K562 (cell line): ENCODE results near the gene CAPN2. TPM values are rescaled to one million over a fixed set of nuclear protein-coding genes. Genes with fewer than 3 reads are reported as not detected.

Source experiments
- ARNT ChIP-seq, 2 experiments: fragments of 450-650 bp; IDR thresholded peaks; 2 replicates each; pipeline ENCODE4 v1.6.1; 2016; ENCODE audit warnings: mild to moderate bottlenecking in 1 of 2
- BACH1 ChIP-seq: fragments of 200-800 bp; sonication (Bioruptor generic); IDR thresholded peaks from 2 replicates; pipeline ENCODE4 v1.6.1; 2016; ENCODE audit warnings: missing genetic modification characterization, missing compliant biosample characterization
- CBX5 ChIP-seq: IDR thresholded peaks from 2 replicates; pipeline ENCODE4 v1.6.1; 2014; ENCODE audit warnings: low read depth, borderline replicate concordance
- ETV1 ChIP-seq: fragments of 450-650 bp; conservative IDR thresholded peaks from 2 replicates; pipeline ENCODE4 v1.6.1; 2016; ENCODE audit warnings: missing genetic modification characterization, control low read depth, low read depth, missing compliant biosample characterization
- GATAD2A ChIP-seq: fragments of 450-650 bp; IDR thresholded peaks from 2 replicates; pipeline ENCODE4 v1.6.1; 2017
- GTF2A2 ChIP-seq: IDR thresholded peaks from 2 replicates; pipeline ENCODE4 v1.6.1; 2016; ENCODE audit warnings: mild to moderate bottlenecking, missing genetic modification characterization, missing compliant biosample characterization
- HCFC1 ChIP-seq: IDR thresholded peaks from 2 replicates; pipeline ENCODE4 v1.6.1; 2012; ENCODE audit warnings: low read depth, low read length, improper control_type of control experiment
- HOXB6 ChIP-seq: fragments of 250-450 bp; sonication (Bioruptor Pico); IDR thresholded peaks from 2 replicates; pipeline ENCODE4 v1.5.1; 2022; ENCODE audit warnings: mild to moderate bottlenecking, borderline replicate concordance
- IFI16 ChIP-seq: fragments of 250-450 bp; sonication (Bioruptor Pico); IDR thresholded peaks from 2 replicates; pipeline ENCODE4 v2.1.2; 2022; ENCODE audit warnings: mild to moderate bottlenecking, inconsistent platforms
- JUNB ChIP-seq: fragments of 450-650 bp; formaldehyde crosslinking; conservative IDR thresholded peaks from 2 replicates; pipeline ENCODE4 v1.4.0; 2020; ENCODE audit warnings: mild to moderate bottlenecking
- MAZ ChIP-seq, 2 experiments: fragments of 450-650 bp in 1 of 2; sonication (generic) in 1 of 2; formaldehyde crosslinking; IDR thresholded peaks in 1 of 2; conservative IDR thresholded peaks in 1 of 2; 2 replicates each; pipeline versions ENCODE4 v1.4.0 to v1.5.0; 2020; ENCODE audit warnings: mild to moderate bottlenecking in 1 of 2, missing genetic modification reagents in 1 of 2
- MED1 ChIP-seq: sonication (generic); formaldehyde crosslinking; IDR thresholded peaks from 2 replicates; pipeline ENCODE4 v1.8.1; 2023; ENCODE audit warnings: missing genetic modification reagents, borderline replicate concordance
- MTF1 ChIP-seq: fragments of 250-450 bp; sonication (Bioruptor Pico); IDR thresholded peaks from 2 replicates; pipeline ENCODE4 v1.9.0; 2021; ENCODE audit warnings: moderate library complexity, mild to moderate bottlenecking, inconsistent platforms, borderline replicate concordance
- NCOA6 ChIP-seq: fragments of 450-650 bp; IDR thresholded peaks from 2 replicates; pipeline ENCODE4 v1.6.1; 2017; ENCODE audit warnings: mild to moderate bottlenecking
- NR3C1 ChIP-seq: sonication (generic); formaldehyde crosslinking; IDR thresholded peaks from 2 replicates; pipeline ENCODE4 v1.8.1; 2022; ENCODE audit warnings: missing genetic modification reagents
- PURB ChIP-seq: sonication (generic); formaldehyde crosslinking; IDR thresholded peaks from 2 replicates; pipeline ENCODE4 v1.9.0; 2021; ENCODE audit warnings: low read depth, mild to moderate bottlenecking, missing genetic modification reagents
- RB1 ChIP-seq: fragments of 450-650 bp; IDR thresholded peaks from 2 replicates; pipeline ENCODE4 v1.6.1; 2017; ENCODE audit warnings: low read depth, mild to moderate bottlenecking
- SMARCB1 ChIP-seq: IDR thresholded peaks from 2 replicates; pipeline ENCODE4 v1.6.1; 2011; ENCODE audit warnings: improper control_type of control experiment, low read depth; ENCODE audit not compliant: insufficient read length
- SOX6 ChIP-seq: fragments of 450-650 bp; IDR thresholded peaks from 2 replicates; pipeline ENCODE4 v1.6.1; 2014; ENCODE audit warnings: mild to moderate bottlenecking
- SREBF2 ChIP-seq: sonication (generic); formaldehyde crosslinking; IDR thresholded peaks from 2 replicates; pipeline ENCODE4 v1.4.0; 2020; ENCODE audit warnings: mild to moderate bottlenecking, missing genetic modification reagents
- SRF ChIP-seq, 2 experiments: fragments of 250-450, 450-650 bp in 1 of 2; sonication (Bioruptor Pico) in 1 of 2; sonication (generic) in 1 of 2; formaldehyde crosslinking; IDR thresholded peaks; 2 replicates each; pipeline versions ENCODE4 v1.5.0 to v1.5.1; 2020 to 2022; ENCODE audit warnings: mild to moderate bottlenecking in 1 of 2, missing genetic modification reagents in 1 of 2
- STAT5A ChIP-seq: IDR thresholded peaks from 2 replicates; pipeline ENCODE4 v1.6.1; 2012; ENCODE audit warnings: low read length, inconsistent platforms, borderline replicate concordance
- TEAD1 ChIP-seq, 2 experiments: fragments of 450-650 bp in 1 of 2; sonication (generic) in 1 of 2; formaldehyde crosslinking; IDR thresholded peaks; 2 replicates each; pipeline versions ENCODE4 v1.4.0 to v1.8.0; 2020 to 2022; ENCODE audit warnings: mild to moderate bottlenecking in 2 of 2, missing genetic modification reagents in 1 of 2
- ZC3H4 ChIP-seq: sonication (generic); formaldehyde crosslinking; IDR thresholded peaks from 2 replicates; pipeline ENCODE4 v1.9.0; 2021; ENCODE audit warnings: missing genetic modification reagents, borderline replicate concordance
- ZNF253 ChIP-seq: fragments of 250-450 bp; sonication (Bioruptor Pico); conservative IDR thresholded peaks from 2 replicates; pipeline ENCODE4 v1.6.1; 2021; ENCODE audit warnings: mild to moderate bottlenecking
- ZNF551 ChIP-seq: fragments of 250-450 bp; sonication (Bioruptor Pico); IDR thresholded peaks from 2 replicates; pipeline ENCODE4 v1.5.0; 2021; ENCODE audit warnings: mild to moderate bottlenecking, moderate library complexity
- ZNF583 ChIP-seq: fragments of 250-450 bp; sonication (Bioruptor Pico); IDR thresholded peaks from 2 replicates; pipeline ENCODE4 v1.4.0; 2020
- ZNF707 ChIP-seq: fragments of 250-450 bp; sonication (Bioruptor Pico); conservative IDR thresholded peaks from 2 replicates; pipeline ENCODE4 v1.8.0; 2022; ENCODE audit warnings: inconsistent platforms, mild to moderate bottlenecking, moderate library complexity
- ZNF830 ChIP-seq: fragments of 250-450 bp; sonication (Bioruptor Pico); IDR thresholded peaks from 2 replicates; pipeline ENCODE4 v1.5.0; 2021; ENCODE audit warnings: mild to moderate bottlenecking
- polyA plus RNA-seq, 8 experiments: library from polyadenylated mRNA; depleted of rRNA in 4 of 8; stranded (reverse) in 5 of 8; unstranded in 3 of 8; fragments of >200 nt; fragmentation: Nextera tagmentation in 2 of 8; fragmentation: Illumina TruSeq in 1 of 8; extraction: Ambion mirVana in 2 of 8; extraction: Trizol in 1 of 8; gene quantifications; 2 replicates each; pipeline versions ENCODE4 v1.2.1 to v1.2.3, GENCODE V29; 2011 to 2014; ENCODE audit warnings: inconsistent platforms in 1 of 8, missing spikeins in 1 of 8
- total RNA-seq, 7 experiments: library from RNA; depleted of rRNA in 6 of 7; stranded (reverse); fragments of >200 nt in 6 of 7; fragmentation: Illumina TruSeq in 2 of 7; extraction: Trizol in 2 of 7; gene quantifications; 2 replicates each; pipeline versions ENCODE4 v1.2.1 to v1.2.3, GENCODE V29; 2011 to 2021; ENCODE audit warnings: low replicate concordance in 1 of 7
- TF ChIP-seq, protein P1 (sequence below): fragments of 250-450 bp; sonication (Bioruptor Pico); IDR thresholded peaks from 2 replicates; pipeline ENCODE4 v1.4.0; 2020
- TF ChIP-seq, protein P2 (sequence below): fragments of 150-350 bp; conservative IDR thresholded peaks from 2 replicates; pipeline ENCODE4 v1.6.1; 2014; ENCODE audit warnings: low read length

Gene CAPN2
- total and polyA plus RNA-seq, 9 of the 15 experiments (the other 6 are each of a cell fraction or from before 2014, with no cell fraction given), result 24.6 to 157 (median 101) TPM

DNA sequence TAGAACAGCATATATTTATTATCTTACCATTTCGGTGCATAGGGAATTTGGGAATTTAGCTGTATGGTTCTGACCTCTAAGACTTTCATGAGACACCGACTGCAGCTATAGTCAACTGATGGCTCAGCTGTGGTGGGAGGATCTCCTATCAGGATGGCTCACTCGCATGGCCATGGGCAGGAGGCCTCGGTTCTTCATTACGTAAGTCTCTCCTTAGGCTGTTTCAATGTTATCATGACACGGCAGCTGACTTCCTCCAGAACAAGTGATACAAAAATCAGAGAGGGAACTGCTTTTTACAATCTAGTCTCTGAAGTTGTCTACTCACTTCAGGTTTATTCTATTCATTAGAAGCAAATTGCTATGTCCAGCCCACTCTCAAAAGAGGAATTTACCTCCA lies 33.5 kb upstream of the CAPN2 start (continued):
- TF ChIP-seq PURB (CRISPR knock-in tag) (no peak), MAZ (CRISPR knock-in tag; conservative IDR thresholded peaks at IDR 0.05 in 1 of 2, IDR thresholded peaks at IDR 0.05 in 1 of 2) (peak in 1 of 2 experiments; percentile 50; a peak in 1 of 4 replicates), GTF2A2 (tag) (no peak), ZNF830 (CRISPR knock-in tag) (no peak), ZC3H4 (CRISPR knock-in tag) (no peak), MTF1 (CRISPR knock-in tag) (no peak), HCFC1 (no peak), MED1 (no peak), JUNB (CRISPR knock-in tag) (no peak), SMARCB1 (no peak), NCOA6 (no peak), ETV1 (peak; percentile 68; the same call in 1 of the 2 replicates), NR3C1 (CRISPR knock-in tag) (no peak), SRF (CRISPR knock-in tag; IDR thresholded peaks at IDR 0.05) (no peak), STAT5A (peak; percentile 83), ZNF707 (CRISPR knock-in tag) (no peak), TEAD1 (CRISPR knock-in tag; IDR thresholded peaks at IDR 0.05) (no peak), SOX6 (peak; percentile 89), ARNT (IDR thresholded peaks at IDR 0.05) (no peak; a peak in 1 of 4 replicates), CBX5 (0 out of 2 replicates have a peak, but pooled peaks have one; percentile 47), ZNF253 (no peak), BACH1 (tag) (no peak; the same call in 1 of the 2 replicates), IFI16 (CRISPR knock-in tag) (no peak), SREBF2 (CRISPR knock-in tag) (no peak), ZNF583 (CRISPR knock-in tag) (no peak), HOXB6 (no peak), RB1 (no peak), ZNF551 (no peak), GATAD2A (no peak)
- TF ChIP-seq, protein P1, sequence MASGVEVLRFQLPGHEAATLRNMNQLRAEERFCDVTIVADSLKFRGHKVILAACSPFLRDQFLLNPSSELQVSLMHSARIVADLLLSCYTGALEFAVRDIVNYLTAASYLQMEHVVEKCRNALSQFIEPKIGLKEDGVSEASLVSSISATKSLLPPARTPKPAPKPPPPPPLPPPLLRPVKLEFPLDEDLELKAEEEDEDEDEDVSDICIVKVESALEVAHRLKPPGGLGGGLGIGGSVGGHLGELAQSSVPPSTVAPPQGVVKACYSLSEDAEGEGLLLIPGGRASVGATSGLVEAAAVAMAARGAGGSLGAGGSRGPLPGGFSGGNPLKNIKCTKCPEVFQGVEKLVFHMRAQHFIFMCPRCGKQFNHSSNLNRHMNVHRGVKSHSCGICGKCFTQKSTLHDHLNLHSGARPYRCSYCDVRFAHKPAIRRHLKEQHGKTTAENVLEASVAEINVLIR (CRISPR knock-in tag), result no peak
- TF ChIP-seq, protein P2, sequence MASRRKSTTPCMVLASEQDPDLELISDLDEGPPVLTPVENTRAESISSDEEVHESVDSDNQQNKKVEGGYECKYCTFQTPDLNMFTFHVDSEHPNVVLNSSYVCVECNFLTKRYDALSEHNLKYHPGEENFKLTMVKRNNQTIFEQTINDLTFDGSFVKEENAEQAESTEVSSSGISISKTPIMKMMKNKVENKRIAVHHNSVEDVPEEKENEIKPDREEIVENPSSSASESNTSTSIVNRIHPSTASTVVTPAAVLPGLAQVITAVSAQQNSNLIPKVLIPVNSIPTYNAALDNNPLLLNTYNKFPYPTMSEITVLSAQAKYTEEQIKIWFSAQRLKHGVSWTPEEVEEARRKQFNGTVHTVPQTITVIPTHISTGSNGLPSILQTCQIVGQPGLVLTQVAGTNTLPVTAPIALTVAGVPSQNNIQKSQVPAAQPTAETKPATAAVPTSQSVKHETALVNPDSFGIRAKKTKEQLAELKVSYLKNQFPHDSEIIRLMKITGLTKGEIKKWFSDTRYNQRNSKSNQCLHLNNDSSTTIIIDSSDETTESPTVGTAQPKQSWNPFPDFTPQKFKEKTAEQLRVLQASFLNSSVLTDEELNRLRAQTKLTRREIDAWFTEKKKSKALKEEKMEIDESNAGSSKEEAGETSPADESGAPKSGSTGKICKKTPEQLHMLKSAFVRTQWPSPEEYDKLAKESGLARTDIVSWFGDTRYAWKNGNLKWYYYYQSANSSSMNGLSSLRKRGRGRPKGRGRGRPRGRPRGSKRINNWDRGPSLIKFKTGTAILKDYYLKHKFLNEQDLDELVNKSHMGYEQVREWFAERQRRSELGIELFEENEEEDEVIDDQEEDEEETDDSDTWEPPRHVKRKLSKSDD, result no peak
